ENCODE measurements around the gene PFKP.

Gene PFKP

GRCh38 chr10:3185386-3185785, 118.0 kb downstream of the PFKP start:
- H3K4me3 ChIP-seq (ENCODE audit: low read depth, low read length) = no peak overlapping the region
- ChIA-PET CTCF (interaction anchor here (0.7 to 1.1 kb wide), 3 partner anchors 8 to 746 kb away, joined by 3 read pairs; no protein-coding TSS in a partner anchor), POLR2A (interaction anchor here (1.7 kb wide), 1 partner anchor 13 kb away, joined by 5 read pairs; the partner anchor contains the start of gene PITRM1)
- no peaks in the 10 kb centered on the region for H3K36me3 ChIP-seq (ENCODE audit: control insufficient read depth in 2 of 2, insufficient read depth in 1 of 2, low read length in 2 of 2)
- TF ChIP-seq EGR2 (tag by site-specific recombination; IDR thresholded peaks at IDR 0.05; ENCODE audit: low read depth) (peak; percentile 97), GLIS2 (tag by site-specific recombination; IDR thresholded peaks at IDR 0.05) (no peak), SP2 (tag by site-specific recombination; IDR thresholded peaks at IDR 0.05) (no peak), BCL11B (tag by site-specific recombination; IDR thresholded peaks at IDR 0.05; ENCODE audit: low read depth) (no peak), ZNF335 (tag by site-specific recombination; conservative IDR thresholded peaks at IDR 0.05) (no peak), ZFHX2 (tag by site-specific recombination; conservative IDR thresholded peaks at IDR 0.05) (peak; percentile 94)
- H3K27ac ChIP-seq (ENCODE audit: extremely low read depth, low read depth, low read length) = no peak overlapping the region
- H3K4me1 ChIP-seq (ENCODE audit: control insufficient read depth, insufficient read depth, low read length) = no peaks in the 10 kb centered on the region
- H3K9me3 ChIP-seq (ENCODE audit: control insufficient read depth, insufficient read depth, low read depth, low read length) = no peaks in the 10 kb centered on the region

GRCh38 chr10:3186368-3186767, 119.0 kb downstream of the PFKP start:
- no peak for TF ChIP-seq WT1 (tag by site-specific recombination; IDR thresholded peaks at IDR 0.05)
- peak; percentile 29; the same call in 1 of the 2 replicates for TF ChIP-seq PRDM1 (tag by site-specific recombination; IDR thresholded peaks at IDR 0.05)
- ChIA-PET POLR2A (interaction anchor here (1.7 kb wide), 1 partner anchor 14 kb away, joined by 5 read pairs; the partner anchor contains the start of gene PITRM1), CTCF (no interaction called here)
- Histone ChIP-seq H3K27ac (ENCODE audit: extremely low read depth, low read depth, low read length) (no peak overlapping the region), H3K36me3 (ENCODE audit: control insufficient read depth in 2 of 2, insufficient read depth in 1 of 2, low read length in 2 of 2) (no peaks in the 10 kb centered on the region), H3K9me3 (ENCODE audit: control insufficient read depth, insufficient read depth, low read depth, low read length) (no peaks in the 10 kb centered on the region), H3K4me3 (ENCODE audit: low read depth, low read length) (no peak overlapping the region), H3K4me1 (ENCODE audit: control insufficient read depth, insufficient read depth, low read length) (no peaks in the 10 kb centered on the region)

Measured in HEK293 (cell line).